Spleen (tissue), 7 donors: ENCODE results near the gene TTC34.

Source experiments
- POLR2AphosphoS5 ChIP-seq, 3 donors: sonication (generic); formaldehyde crosslinking; IDR thresholded peaks; one replicate each; pipeline ENCODE4 v1.5.1; 2017; ENCODE audit warnings: antibody characterized with exemption in 3 of 3
- TF ChIP-seq, protein P1 (sequence below), 11 experiments: fragments of 200-600 bp in 7 of 11; fragments of 450-650 bp in 4 of 11; sonication (generic) in 4 of 11; IDR thresholded peaks in 8 of 11; conservative IDR thresholded peaks in 3 of 11; 1 replicate in 7 of 11; 2 replicates in 4 of 11; pipeline versions ENCODE4 v1.4.0 to v1.8.0; 2016 to 2021; ENCODE audit warnings: antibody characterized with exemption in 11 of 11, inconsistent platforms in 4 of 11, mild to moderate bottlenecking in 1 of 11
- donor health status: DM: no; HTN: no; CAD: no; lungs with moderate emphysema.
- donor health status: DM: no; HTN: no; CAD: no.
- donor health status: DM: no; HTN: no; CAD: no.

DNA sequence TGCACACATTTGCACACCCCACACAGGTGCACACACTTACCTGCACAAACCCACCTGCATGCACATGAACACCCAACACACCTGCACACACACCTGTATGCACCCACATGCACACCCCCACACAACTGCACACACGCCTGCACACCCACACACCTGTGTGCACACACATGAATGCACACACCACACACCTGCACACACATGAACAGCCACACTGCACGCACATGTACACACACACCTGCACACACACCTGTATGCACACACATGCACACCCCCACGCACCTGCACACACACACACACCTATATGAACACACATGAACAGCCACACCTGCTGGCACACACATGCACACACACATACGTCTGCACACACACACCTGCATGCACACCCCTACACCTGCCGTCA lies 17.9 kb upstream of the TTC34 start:
- TF ChIP-seq, protein P1, sequence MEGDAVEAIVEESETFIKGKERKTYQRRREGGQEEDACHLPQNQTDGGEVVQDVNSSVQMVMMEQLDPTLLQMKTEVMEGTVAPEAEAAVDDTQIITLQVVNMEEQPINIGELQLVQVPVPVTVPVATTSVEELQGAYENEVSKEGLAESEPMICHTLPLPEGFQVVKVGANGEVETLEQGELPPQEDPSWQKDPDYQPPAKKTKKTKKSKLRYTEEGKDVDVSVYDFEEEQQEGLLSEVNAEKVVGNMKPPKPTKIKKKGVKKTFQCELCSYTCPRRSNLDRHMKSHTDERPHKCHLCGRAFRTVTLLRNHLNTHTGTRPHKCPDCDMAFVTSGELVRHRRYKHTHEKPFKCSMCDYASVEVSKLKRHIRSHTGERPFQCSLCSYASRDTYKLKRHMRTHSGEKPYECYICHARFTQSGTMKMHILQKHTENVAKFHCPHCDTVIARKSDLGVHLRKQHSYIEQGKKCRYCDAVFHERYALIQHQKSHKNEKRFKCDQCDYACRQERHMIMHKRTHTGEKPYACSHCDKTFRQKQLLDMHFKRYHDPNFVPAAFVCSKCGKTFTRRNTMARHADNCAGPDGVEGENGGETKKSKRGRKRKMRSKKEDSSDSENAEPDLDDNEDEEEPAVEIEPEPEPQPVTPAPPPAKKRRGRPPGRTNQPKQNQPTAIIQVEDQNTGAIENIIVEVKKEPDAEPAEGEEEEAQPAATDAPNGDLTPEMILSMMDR (IDR thresholded peaks at IDR 0.05 in 8 of 11, conservative IDR thresholded peaks at IDR 0.05 in 3 of 11), result no peak
- no peak for TF ChIP-seq POLR2AphosphoS5 (IDR thresholded peaks at IDR 0.05)
